Fibroblast of skin of right quadriceps (primary cell): ENCODE data around the gene MAP2K1.
A peak's percentile ranks its signal among the peaks of the same experiment; 100 is the strongest.
"Not testable (repeated sequence)": the region's sequence is repeated elsewhere in the genome, so short reads cannot be mapped to it uniquely, and the experiment has no call there.

Experiments
- DNase-seq: peaks from one replicate; pipeline ENCODE4 v3.0.0-alpha.2; 2013

The MAP2K1 gene

DNA sequence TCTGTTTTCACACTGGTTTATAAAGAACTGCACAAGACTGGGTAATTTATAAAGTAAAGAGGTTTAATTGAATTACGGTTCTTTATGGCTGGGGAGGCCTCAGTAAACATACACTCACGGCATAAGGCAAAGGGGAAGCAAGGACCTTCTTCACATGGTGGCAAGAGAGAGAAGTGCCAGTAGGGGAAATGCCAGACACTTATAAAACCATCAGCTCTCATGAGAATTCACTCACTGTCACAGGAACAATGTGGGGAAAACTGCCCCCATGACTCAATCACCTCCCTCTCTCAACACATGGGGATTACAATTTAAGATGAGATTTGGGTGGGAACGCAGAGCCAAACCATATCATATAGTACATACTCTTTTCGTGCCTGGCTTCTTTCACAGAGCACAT, 42.4 kb downstream of the MAP2K1 start:
- no peak for DNase-seq

DNA sequence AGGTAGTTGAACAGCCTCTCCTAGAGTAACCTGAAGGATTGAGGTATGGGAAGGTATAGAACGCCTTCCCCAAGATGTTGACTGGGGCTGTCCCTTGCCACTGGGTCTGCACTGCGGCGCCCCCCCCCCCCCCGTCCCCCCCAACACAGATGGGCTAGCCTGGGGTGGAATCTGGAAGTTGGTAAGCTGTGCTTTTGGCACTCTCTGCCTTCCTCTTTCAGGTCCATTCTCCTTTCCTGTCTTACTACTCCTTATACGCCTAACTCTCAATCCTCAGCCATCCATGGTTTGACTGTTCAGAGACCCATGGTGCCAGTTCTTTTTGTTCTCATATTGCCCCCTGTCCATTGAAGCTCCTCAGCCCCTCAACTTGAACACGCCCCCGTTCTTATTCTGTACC, 42.8 kb downstream of the MAP2K1 start:
- no peak for DNase-seq

GRCh38 chr15:66430627-66431255, 44.0 kb downstream of the MAP2K1 start:
- DNase-seq: no peak

- no peak for DNase-seq
These were observed 47.0 kb downstream of the MAP2K1 start for GRCh38 chr15:66433726-66434125.

DNA sequence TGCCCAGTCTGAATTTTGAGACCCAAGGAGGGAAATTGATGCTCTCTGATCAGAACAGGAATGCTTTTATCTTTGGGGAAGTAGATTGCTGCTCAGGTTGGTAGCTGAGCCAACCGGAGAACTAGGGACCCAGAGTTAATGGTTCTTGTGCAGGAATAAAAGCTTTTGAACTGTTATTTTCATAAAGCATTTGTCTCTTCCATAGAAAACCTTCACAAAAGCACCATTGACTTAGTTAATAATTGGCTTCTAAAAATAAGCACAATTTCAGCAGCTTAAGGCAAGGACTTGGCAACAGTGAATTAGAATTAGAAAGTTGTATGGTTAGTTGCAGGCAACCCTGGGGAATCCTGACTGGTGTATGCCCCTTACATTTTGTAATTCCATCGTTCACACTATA, 53.8 kb downstream of the MAP2K1 start:
- DNase-seq: no peak

GRCh38 chr15:66452420-66452819, 65.7 kb downstream of the MAP2K1 start:
- DNase-seq: no peak

- DNase-seq: no peak
These were observed 66.4 kb downstream of the MAP2K1 start for GRCh38 chr15:66452971-66453580.

- DNase-seq: no peak
These were observed 67.4 kb downstream of the MAP2K1 start for GRCh38 chr15:66454143-66454542.

GRCh38 chr15:66456211-66456610, 69.5 kb downstream of the MAP2K1 start:
- DNase-seq: peak; percentile 20

- peak; percentile 57 for DNase-seq
These were observed 73.3 kb downstream of the MAP2K1 start for GRCh38 chr15:66459818-66460615.

- not testable (repeated sequence) for DNase-seq
These were observed 74.6 kb downstream of the MAP2K1 start for GRCh38 chr15:66461294-66461693.

GRCh38 chr15:66461917-66462316, 75.2 kb downstream of the MAP2K1 start:
- DNase-seq: no peak

GRCh38 chr15:66462627-66463026, 75.9 kb downstream of the MAP2K1 start:
- no peak for DNase-seq

DNA sequence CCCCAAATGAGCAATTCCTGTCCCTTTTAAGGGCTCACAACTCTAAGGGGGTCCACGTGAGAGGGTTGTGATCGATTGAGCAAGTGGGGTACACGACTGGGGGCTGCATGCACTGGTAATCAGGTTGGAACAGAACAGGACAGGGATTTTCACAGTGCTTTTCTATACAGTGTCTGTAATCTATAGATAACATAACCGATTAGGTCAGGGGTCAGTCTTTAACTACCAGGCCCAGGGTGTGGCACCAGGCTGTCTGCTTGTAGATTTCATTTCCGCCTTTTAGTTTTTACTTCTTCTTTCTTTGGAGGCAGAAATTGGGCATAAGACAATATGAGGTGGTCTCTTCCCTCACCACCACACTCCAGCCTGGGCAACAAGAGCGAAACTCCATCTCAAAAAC, 78.6 kb downstream of the MAP2K1 start:
- not testable (repeated sequence) for DNase-seq

GRCh38 chr15:66467162-66468040, 80.7 kb downstream of the MAP2K1 start:
- DNase-seq: not testable (repeated sequence)

DNA sequence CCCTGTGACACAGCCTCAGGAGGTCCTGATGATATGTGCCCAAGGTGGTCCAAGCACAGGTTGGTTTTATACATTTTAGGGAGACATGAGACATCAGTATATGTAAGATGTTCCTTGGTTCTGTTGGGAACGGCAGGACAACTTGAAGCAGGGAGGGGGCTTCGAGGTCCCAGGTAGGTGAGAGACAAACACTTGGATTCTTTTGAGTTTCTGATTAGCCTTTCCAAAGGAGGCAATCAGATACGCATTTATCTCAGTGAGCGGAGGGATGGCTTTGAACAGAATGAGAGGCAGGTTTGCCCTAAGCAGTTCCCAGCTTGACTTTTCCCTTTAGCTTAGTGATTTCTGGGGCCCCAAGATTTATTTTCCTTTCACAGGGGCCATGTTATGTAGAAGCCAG, 84.1 kb downstream of the MAP2K1 start:
- DNase-seq: not testable (repeated sequence)

GRCh38 chr15:66472176-66472999, 85.7 kb downstream of the MAP2K1 start:
- DNase-seq: peak; percentile 37

DNA sequence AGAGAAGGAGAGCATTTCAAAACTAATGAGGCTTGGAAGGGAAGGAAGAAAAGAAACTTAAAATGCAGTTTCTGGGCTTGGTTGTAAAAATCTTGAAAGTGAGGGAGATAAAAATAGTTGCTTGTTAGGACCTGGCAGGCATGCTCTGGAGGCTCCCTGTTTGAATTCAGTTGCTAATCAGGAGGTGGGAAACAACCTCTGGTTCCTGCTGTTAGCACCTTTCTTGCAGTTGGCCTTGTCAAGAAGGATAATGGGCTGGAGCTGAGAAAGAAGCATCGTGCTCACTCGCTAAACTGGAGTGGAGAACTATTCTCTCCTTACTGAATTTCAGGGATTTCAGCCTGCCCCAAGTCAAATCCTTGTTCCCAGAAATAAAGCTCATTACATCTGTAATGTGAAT, 87.4 kb downstream of the MAP2K1 start:
- no peak for DNase-seq

DNA sequence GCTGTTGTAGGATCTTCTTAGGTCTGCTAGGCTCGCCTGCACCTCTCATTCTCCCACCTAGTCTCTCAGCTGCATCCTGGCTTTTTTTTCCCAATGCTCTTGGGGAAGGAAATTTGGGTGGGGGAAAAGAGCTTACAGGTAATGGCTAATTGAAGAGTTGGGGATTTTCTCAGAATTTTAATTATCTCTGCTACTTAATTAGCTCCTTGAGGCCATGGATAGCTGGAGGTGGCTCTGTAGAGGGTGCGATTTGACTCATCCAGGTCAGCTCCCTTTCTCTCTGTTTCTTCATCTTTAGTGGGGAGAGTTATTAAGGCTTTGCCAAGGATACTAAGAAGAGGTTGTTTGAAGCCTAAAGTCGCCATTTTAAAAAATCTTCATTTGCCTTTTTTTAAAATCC, 88.3 kb downstream of the MAP2K1 start:
- no peak for DNase-seq

GRCh38 chr15:66476535-66476934, 89.8 kb downstream of the MAP2K1 start:
- no peak for DNase-seq

GRCh38 chr15:66477011-66477410, 90.3 kb downstream of the MAP2K1 start:
- DNase-seq: no peak

DNA sequence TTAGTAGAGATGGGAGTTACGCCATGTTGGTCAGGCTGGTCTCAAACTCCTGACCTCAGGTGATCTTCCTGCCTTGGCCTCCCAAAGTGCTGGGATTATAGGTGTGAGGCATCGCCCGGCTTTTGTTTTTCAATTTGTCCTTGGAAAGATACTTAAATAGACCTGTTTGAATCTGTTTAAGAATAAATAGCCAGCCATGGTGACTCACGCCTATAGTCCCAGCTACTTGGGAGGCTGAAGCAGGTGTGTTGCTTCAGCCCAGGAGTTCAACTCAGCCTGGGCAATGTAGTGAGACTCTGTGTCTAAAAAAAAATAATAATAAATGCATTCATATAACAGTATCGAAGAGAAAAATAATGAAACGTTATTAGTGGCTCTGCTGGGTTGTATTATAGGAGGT, 93.6 kb downstream of the MAP2K1 start:
- DNase-seq: no peak
